ENCODE measurements around the gene MAU2. TPM values are rescaled to one million over a fixed set of nuclear protein-coding genes. Genes with fewer than 3 reads are reported as not detected.

MAU2 gene
- total and polyA plus RNA-seq, 2 donors (not counting 1 experiment from before 2014, with no cell fraction given), result 11.1 to 29.4 TPM

DNA sequence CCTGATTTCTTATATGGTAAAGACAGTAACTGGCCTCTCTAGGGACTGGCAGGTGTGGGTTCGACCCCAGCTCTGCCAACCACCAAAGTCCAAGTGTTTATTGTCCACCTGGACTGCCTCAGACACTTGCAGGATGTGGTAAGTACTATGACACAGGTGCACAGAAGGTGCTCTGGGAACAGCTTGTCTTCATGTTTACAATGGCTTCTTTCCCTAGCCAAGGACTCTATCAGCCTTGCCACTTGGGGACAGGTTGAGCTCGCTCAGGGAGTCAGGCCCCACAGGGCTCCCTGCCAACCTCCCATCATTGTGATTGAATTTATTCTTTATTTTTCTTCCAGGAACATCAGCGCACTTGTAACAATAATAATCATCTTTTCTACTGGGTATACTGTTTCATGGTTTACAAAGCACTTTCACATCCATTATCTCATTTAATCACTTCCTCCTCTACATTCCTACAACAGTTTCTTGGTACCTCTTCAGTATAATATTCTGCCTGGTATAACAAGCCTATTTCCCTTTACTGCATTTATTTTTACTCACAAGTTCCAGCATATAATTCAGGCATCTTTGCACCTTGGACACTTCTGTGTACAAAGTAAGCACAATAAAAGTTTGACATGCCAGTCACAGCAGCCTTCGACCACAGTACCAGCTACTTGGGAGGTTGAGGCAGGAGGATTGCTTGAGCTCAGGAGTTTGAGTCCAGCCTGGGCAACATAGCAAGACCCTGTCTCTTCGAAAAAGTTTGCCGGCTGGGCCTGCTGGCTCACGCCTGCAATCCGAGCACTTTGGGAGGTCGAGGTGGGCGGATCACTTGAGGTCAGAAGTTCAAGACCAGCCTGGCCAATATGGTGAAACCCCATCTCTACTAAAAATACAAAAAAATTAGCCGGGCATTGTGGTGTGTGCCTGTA lies 60.6 kb downstream of the MAU2 start:
- no peaks in the 10 kb centered on the region for H3K9me3 ChIP-seq (ENCODE audit: control insufficient read depth, insufficient read depth, low read depth, low read length)
- no peak for TF ChIP-seq EZH2 (IDR thresholded peaks at IDR 0.05; ENCODE audit: low read length, missing control alignments)
- no peak for TF ChIP-seq CTCF (conservative IDR thresholded peaks at IDR 0.05 in 1 of 2, IDR thresholded peaks at IDR 0.05 in 1 of 2; ENCODE audit: low read depth in 1 of 2, low read length in 2 of 2)
- H3K27ac ChIP-seq (ENCODE audit: insufficient read depth, low read length), result no peak overlapping the region
- peaks cover 3% of the 10 kb centered on the region for H3K4me1 ChIP-seq (ENCODE audit: control insufficient read depth, extremely low read depth, insufficient read depth, low read length)
- no peaks in the 10 kb centered on the region for H3K27me3 ChIP-seq (ENCODE audit: control insufficient read depth, insufficient read depth, low read length)
- no peaks in the 10 kb centered on the region for H4K20me1 ChIP-seq (ENCODE audit: control insufficient read depth, extremely low read depth, insufficient read depth, low read length)
- no peak for DNase-seq (ENCODE audit: low read depth in 2 of 2)
- H3K4me2 ChIP-seq (ENCODE audit: extremely low read depth, insufficient read depth, low read length), result no peak overlapping the region
- no peak overlapping the region for H3K4me3 ChIP-seq (replicated peaks in 1 of 4; ENCODE audit: control extremely low read depth in 1 of 4, insufficient read depth in 1 of 4, low read depth in 3 of 4, low read length in 4 of 4)
- H3K79me2 ChIP-seq (ENCODE audit: control insufficient read depth, insufficient read depth, low read length), result peaks cover 3% of the 10 kb centered on the region
- H2AFZ ChIP-seq (ENCODE audit: low read length), result no peak overlapping the region
- no peak overlapping the region for H3K9ac ChIP-seq (ENCODE audit: insufficient read depth, low read length)
- no peaks in the 10 kb centered on the region for H3K36me3 ChIP-seq (ENCODE audit: control insufficient read depth, insufficient read depth, low read length)

GRCh38 chr19:19382118-19382517 lies 61.5 kb downstream of the MAU2 start:
- no peak for DNase-seq (ENCODE audit: low read depth in 2 of 2)
- Histone ChIP-seq H3K27me3 (ENCODE audit: control insufficient read depth, insufficient read depth, low read length) (no peaks in the 10 kb centered on the region), H2AFZ (ENCODE audit: low read length) (no peak overlapping the region), H3K4me3 (replicated peaks in 1 of 4; ENCODE audit: control extremely low read depth in 1 of 4, insufficient read depth in 1 of 4, low read depth in 3 of 4, low read length in 4 of 4) (no peak overlapping the region), H3K9ac (ENCODE audit: insufficient read depth, low read length) (no peak overlapping the region), H3K79me2 (ENCODE audit: control insufficient read depth, insufficient read depth, low read length) (peaks cover 11% of the 10 kb centered on the region), H4K20me1 (ENCODE audit: control insufficient read depth, extremely low read depth, insufficient read depth, low read length) (no peaks in the 10 kb centered on the region), H3K9me3 (ENCODE audit: control insufficient read depth, insufficient read depth, low read depth, low read length) (no peaks in the 10 kb centered on the region), H3K4me1 (ENCODE audit: control insufficient read depth, extremely low read depth, insufficient read depth, low read length) (peaks cover 6% of the 10 kb centered on the region), H3K27ac (ENCODE audit: insufficient read depth, low read length) (no peak overlapping the region), H3K36me3 (ENCODE audit: control insufficient read depth, insufficient read depth, low read length) (no peaks in the 10 kb centered on the region), H3K4me2 (ENCODE audit: extremely low read depth, insufficient read depth, low read length) (no peak overlapping the region)
- TF ChIP-seq EZH2 (IDR thresholded peaks at IDR 0.05; ENCODE audit: low read length, missing control alignments), result no peak
- TF ChIP-seq CTCF (conservative IDR thresholded peaks at IDR 0.05 in 1 of 2, IDR thresholded peaks at IDR 0.05 in 1 of 2; ENCODE audit: low read depth in 1 of 2, low read length in 2 of 2), result no peak

GRCh38 chr19:19384486-19384885 lies 63.9 kb downstream of the MAU2 start:
- no peak for TF ChIP-seq CTCF (conservative IDR thresholded peaks at IDR 0.05 in 1 of 2, IDR thresholded peaks at IDR 0.05 in 1 of 2; ENCODE audit: low read depth in 1 of 2, low read length in 2 of 2)
- TF ChIP-seq EZH2 (IDR thresholded peaks at IDR 0.05; ENCODE audit: low read length, missing control alignments), result no peak
- Histone ChIP-seq H3K36me3 (ENCODE audit: control insufficient read depth, insufficient read depth, low read length) (no peaks in the 10 kb centered on the region), H3K79me2 (ENCODE audit: control insufficient read depth, insufficient read depth, low read length) (peaks cover 16% of the 10 kb centered on the region), H4K20me1 (ENCODE audit: control insufficient read depth, extremely low read depth, insufficient read depth, low read length) (no peaks in the 10 kb centered on the region), H3K4me2 (ENCODE audit: extremely low read depth, insufficient read depth, low read length) (peak overlapping the region; percentile 84), H3K4me1 (ENCODE audit: control insufficient read depth, extremely low read depth, insufficient read depth, low read length) (peaks cover 6% of the 10 kb centered on the region), H3K27ac (ENCODE audit: insufficient read depth, low read length) (no peak overlapping the region), H3K4me3 (replicated peaks in 1 of 4; ENCODE audit: control extremely low read depth in 1 of 4, insufficient read depth in 1 of 4, low read depth in 3 of 4, low read length in 4 of 4) (peak overlapping the region; percentile 37 to 65 (median 54)), H3K27me3 (ENCODE audit: control insufficient read depth, insufficient read depth, low read length) (no peaks in the 10 kb centered on the region), H3K9ac (ENCODE audit: insufficient read depth, low read length) (peak overlapping the region; percentile 69), H3K9me3 (ENCODE audit: control insufficient read depth, insufficient read depth, low read depth, low read length) (no peaks in the 10 kb centered on the region), H2AFZ (ENCODE audit: low read length) (no peak overlapping the region)
- no peak for DNase-seq (ENCODE audit: low read depth in 2 of 2)
